Erythroblast (primary cell): Measurements from ENCODE around the gene C1orf116.

Source experiments
- GATA1 ChIP-seq: IDR thresholded peaks from 2 replicates; pipeline ENCODE4 v1.6.1; 2011; ENCODE audit warnings: low read depth, mild to moderate bottlenecking, control low read depth, low read length, moderate library complexity
- POLR2A ChIP-seq: IDR thresholded peaks from 2 replicates; pipeline ENCODE4 v1.6.1; 2011; ENCODE audit warnings: mild to moderate bottlenecking, low read length

DNA sequence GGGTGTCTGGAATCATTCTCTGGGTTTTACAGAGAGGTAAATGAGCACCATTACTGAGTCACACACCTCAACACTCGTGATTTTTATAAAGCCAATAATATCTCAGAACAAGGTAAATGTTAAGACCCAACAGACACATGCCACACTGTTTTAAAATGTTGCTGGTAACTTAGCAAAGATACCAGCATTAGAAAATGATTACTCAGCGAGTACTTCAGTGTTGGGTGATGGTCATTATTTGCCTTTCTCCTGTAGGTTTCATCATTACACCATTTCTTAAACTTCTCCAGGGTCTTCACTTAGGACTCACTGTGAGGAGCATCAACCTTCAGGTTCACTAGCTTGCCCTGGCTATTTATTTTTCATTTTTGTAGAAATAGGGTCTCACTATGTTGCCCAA is 49.2 kb upstream of the C1orf116 start:
- TF ChIP-seq POLR2A (no peak), GATA1 (no peak)
